Immature natural killer cell (primary cell): ENCODE measurements around the gene SLC25A43. TPM values are rescaled to one million over a fixed set of nuclear protein-coding genes. Genes with fewer than 3 reads are reported as not detected.
"Not testable (repeated sequence)": the region's sequence is repeated elsewhere in the genome, so short reads cannot be mapped to it uniquely, and the experiment has no call there.

ENCODE experiments used
- DNase-seq, 3 donors: peaks; one replicate each; pipeline ENCODE4 v3.0.0; 2022; ENCODE audit warnings: mixed read lengths in 1 of 3
- H3K27ac Mint-ChIP-seq, 6 donors: one replicate each; pipeline ENCODE4 v1.8.0; 2020; ENCODE audit warnings: mixed read lengths in 6 of 6, mild to moderate bottlenecking in 5 of 6, inconsistent platforms in 4 of 6, moderate library complexity in 3 of 6
- H3K27me3 Mint-ChIP-seq, 3 donors: one replicate each; pipeline ENCODE4 v1.8.0; 2020 to 2021; ENCODE audit warnings: low read depth in 3 of 3, mild to moderate bottlenecking in 3 of 3, mixed read lengths in 3 of 3, moderate library complexity in 3 of 3, inconsistent platforms in 1 of 3
- H3K36me3 Mint-ChIP-seq, 3 donors: one replicate each; pipeline ENCODE4 v1.8.0; 2020; ENCODE audit warnings: mixed read lengths in 3 of 3, inconsistent platforms in 2 of 3, mild to moderate bottlenecking in 2 of 3
- H3K4me1 Mint-ChIP-seq, 2 donors: one replicate each; pipeline ENCODE4 v1.8.0; 2020; ENCODE audit warnings: inconsistent platforms in 2 of 2, mild to moderate bottlenecking in 2 of 2, mixed read lengths in 2 of 2, moderate library complexity in 1 of 2
- H3K4me3 Mint-ChIP-seq, 5 donors: one replicate each; pipeline ENCODE4 v1.8.0; 2020; ENCODE audit warnings: mild to moderate bottlenecking in 5 of 5, mixed read lengths in 5 of 5, inconsistent platforms in 3 of 5, moderate library complexity in 3 of 5
- H3K9me3 Mint-ChIP-seq, 6 donors: one replicate each; pipeline ENCODE4 v1.8.0; 2020; ENCODE audit warnings: mild to moderate bottlenecking in 6 of 6, mixed read lengths in 6 of 6, inconsistent platforms in 4 of 6, moderate library complexity in 3 of 6
- polyA plus RNA-seq, 3 donors: library from polyadenylated mRNA; unstranded; fragments of 300-500 nt; fragmentation: Illumina TruSeq; gene quantifications; one replicate each; pipeline ENCODE4 v1.2.3, GENCODE V29; 2021

The SLC25A43 gene
- 10 to 100 TPM in 2 of 3 donors, 1 to 10 TPM in 1; 6.1 to 12.6 (median 10.7) TPM for polyA plus RNA-seq

GRCh38 chrX:119398974-119399771, at the start of gene SLC25A43:
Gene SLC25A43 (plus strand): TSS chrX:119399336. CDS start chrX:119399404, 68 bp downstream.
- Mint-ChIP-seq H3K4me1 (peaks cover 19 to 20% of the 10 kb centered on the region in 2 donors), H3K27me3 (peaks cover 0 to 5% (median 3%) of the 10 kb centered on the region in 3 donors), H3K9me3 (no peaks in the 10 kb centered on the region), H3K36me3 (no peaks in the 10 kb centered on the region), H3K27ac (peak within 1 kb of the TSS; percentile 77 to 94 (median 88)), H3K4me3 (peak within 1 kb of the TSS; percentile 86 to 91 (median 89))
- DNase-seq: peak; percentile 24 to 27 (median 26)

GRCh38 chrX:119359618-119360382, 39.3 kb upstream of the SLC25A43 start:
- Mint-ChIP-seq H3K27ac (no peak overlapping the region), H3K36me3 (no peaks in the 10 kb centered on the region), H3K4me1 (no peaks in the 10 kb centered on the region), H3K4me3 (no peak overlapping the region), H3K9me3 (no peaks in the 10 kb centered on the region), H3K27me3 (peaks cover 0 to 4% (median 3%) of the 10 kb centered on the region in 3 donors)
- no peak for DNase-seq

- not testable (repeated sequence) for H3K27ac Mint-ChIP-seq, H3K36me3 Mint-ChIP-seq, H3K9me3 Mint-ChIP-seq, H3K4me1 Mint-ChIP-seq, H3K4me3 Mint-ChIP-seq, H3K27me3 Mint-ChIP-seq, DNase-seq
These were observed 37.7 kb upstream of the SLC25A43 start for GRCh38 chrX:119361451-119361850.

GRCh38 chrX:119362074-119362473, 37.1 kb upstream of the SLC25A43 start:
- H3K27me3 Mint-ChIP-seq, H3K36me3 Mint-ChIP-seq, H3K27ac Mint-ChIP-seq, H3K4me3 Mint-ChIP-seq, H3K4me1 Mint-ChIP-seq, H3K9me3 Mint-ChIP-seq, DNase-seq: not testable (repeated sequence)

GRCh38 chrX:119363391-119363790, 35.7 kb upstream of the SLC25A43 start:
- H3K4me3 Mint-ChIP-seq: no peak overlapping the region
- H3K9me3 Mint-ChIP-seq: no peaks in the 10 kb centered on the region

GRCh38 chrX:119371861-119372260, 27.3 kb upstream of the SLC25A43 start:
- H3K36me3 Mint-ChIP-seq, H3K27ac Mint-ChIP-seq, H3K9me3 Mint-ChIP-seq, H3K4me3 Mint-ChIP-seq, H3K4me1 Mint-ChIP-seq, H3K27me3 Mint-ChIP-seq, DNase-seq: not testable (repeated sequence)

More at GRCh38 chrX:119363391-119363790, 35.7 kb upstream of the SLC25A43 start:
- Mint-ChIP-seq H3K4me1 (no peaks in the 10 kb centered on the region), H3K27ac (no peak overlapping the region), H3K27me3 (peaks cover 0 to 5% (median under 1%) of the 10 kb centered on the region in 3 donors), H3K36me3 (no peaks in the 10 kb centered on the region)
- no peak for DNase-seq

- Mint-ChIP-seq H3K36me3 (no peaks in the 10 kb centered on the region), H3K27me3 (peaks cover 0 to 9% (median 4%) of the 10 kb centered on the region in 3 donors), H3K4me1 (no peaks in the 10 kb centered on the region), H3K27ac (no peak overlapping the region), H3K9me3 (no peaks in the 10 kb centered on the region), H3K4me3 (no peak overlapping the region)
- DNase-seq: no peak
These were observed 24.4 kb upstream of the SLC25A43 start for GRCh38 chrX:119374736-119375135.

- Mint-ChIP-seq H3K27ac (no peak overlapping the region), H3K27me3 (peaks cover 0 to 9% (median 4%) of the 10 kb centered on the region in 3 donors), H3K4me1 (no peaks in the 10 kb centered on the region), H3K36me3 (no peaks in the 10 kb centered on the region), H3K9me3 (no peaks in the 10 kb centered on the region), H3K4me3 (no peak overlapping the region)
- DNase-seq: no peak
These were observed 23.6 kb upstream of the SLC25A43 start for GRCh38 chrX:119375561-119375960.

- Mint-ChIP-seq H3K27ac (no peak overlapping the region), H3K36me3 (no peaks in the 10 kb centered on the region), H3K9me3 (no peaks in the 10 kb centered on the region), H3K4me3 (no peak overlapping the region), H3K4me1 (no peaks in the 10 kb centered on the region), H3K27me3 (peaks cover 0 to 9% (median 4%) of the 10 kb centered on the region in 3 donors)
- no peak for DNase-seq
These were observed 22.8 kb upstream of the SLC25A43 start for GRCh38 chrX:119376312-119376711.

- Mint-ChIP-seq H3K4me1 (no peaks in the 10 kb centered on the region), H3K36me3 (no peaks in the 10 kb centered on the region), H3K27me3 (peaks cover 0 to 10% (median 6%) of the 10 kb centered on the region in 3 donors), H3K4me3 (no peak overlapping the region), H3K9me3 (peaks cover 0 to 2% (median 0%) of the 10 kb centered on the region in 6 donors), H3K27ac (no peak overlapping the region)
- DNase-seq: no peak
These were observed 17.7 kb upstream of the SLC25A43 start for GRCh38 chrX:119381349-119381944.

GRCh38 chrX:119382606-119383005, 16.5 kb upstream of the SLC25A43 start:
- Mint-ChIP-seq H3K27me3 (peaks cover 0 to 7% (median 2%) of the 10 kb centered on the region in 3 donors), H3K4me1 (no peaks in the 10 kb centered on the region), H3K36me3 (no peaks in the 10 kb centered on the region), H3K9me3 (peaks cover 0 to 2% (median 0%) of the 10 kb centered on the region in 6 donors), H3K4me3 (no peak overlapping the region), H3K27ac (peak overlapping the region in 1 of 6 donors; percentile 24)
- no peak for DNase-seq

- not testable (repeated sequence) for H3K27me3 Mint-ChIP-seq, H3K36me3 Mint-ChIP-seq, DNase-seq, H3K4me1 Mint-ChIP-seq, H3K4me3 Mint-ChIP-seq, H3K27ac Mint-ChIP-seq, H3K9me3 Mint-ChIP-seq
These were observed 12.5 kb upstream of the SLC25A43 start for GRCh38 chrX:119386685-119387084.

- DNase-seq, H3K36me3 Mint-ChIP-seq, H3K4me1 Mint-ChIP-seq, H3K4me3 Mint-ChIP-seq, H3K27ac Mint-ChIP-seq, H3K9me3 Mint-ChIP-seq, H3K27me3 Mint-ChIP-seq: not testable (repeated sequence)
These were observed 11.7 kb upstream of the SLC25A43 start for GRCh38 chrX:119387426-119387825.

GRCh38 chrX:119389214-119389613, 9.9 kb upstream of the SLC25A43 start:
- H3K4me1 Mint-ChIP-seq: no peaks in the 10 kb centered on the region
- H3K27me3 Mint-ChIP-seq: peaks cover 0 to 2% (median under 1%) of the 10 kb centered on the region in 3 donors
- H3K36me3 Mint-ChIP-seq: no peaks in the 10 kb centered on the region
- no peaks in the 10 kb centered on the region for H3K9me3 Mint-ChIP-seq
- H3K27ac Mint-ChIP-seq: no peak overlapping the region
- DNase-seq: no peak
- H3K4me3 Mint-ChIP-seq: no peak overlapping the region
